GM18502 (cell line): Measurements from ENCODE around the gene MRPS5.

Experiments
- ATAC-seq: cut with Tn5 transposase; IDR thresholded peaks from one replicate; pipeline ENCODE4 v1.9.1; 2021; ENCODE audit warnings: mild to moderate bottlenecking; ENCODE audit not compliant: unreplicated experiment, poor library complexity

MRPS5 gene

GRCh38 chr2:95091885-95092555 lies 29.6 kb downstream of the MRPS5 start:
- no peak for ATAC-seq

- ATAC-seq = no peak
Measured at GRCh38 chr2:95087379-95087778, 34.2 kb downstream of the MRPS5 start.

- no peak for ATAC-seq
Measured at GRCh38 chr2:95086017-95086416, 35.6 kb downstream of the MRPS5 start.

- no peak for ATAC-seq
Measured at GRCh38 chr2:95082477-95082876, 39.1 kb downstream of the MRPS5 start.

- ATAC-seq = no peak
Measured at GRCh38 chr2:95079199-95079683, 42.4 kb downstream of the MRPS5 start.

GRCh38 chr2:95077861-95078603 lies 43.6 kb downstream of the MRPS5 start:
- no peak for ATAC-seq

- no peak for ATAC-seq
Measured at GRCh38 chr2:95077530-95077825, 44.1 kb downstream of the MRPS5 start.

GRCh38 chr2:95076705-95077529 lies 44.7 kb downstream of the MRPS5 start:
- ATAC-seq = peak; percentile 88

GRCh38 chr2:95075440-95076132 lies 46.0 kb downstream of the MRPS5 start:
- ATAC-seq = no peak

GRCh38 chr2:95074663-95075439 lies 46.8 kb downstream of the MRPS5 start:
- ATAC-seq = no peak

GRCh38 chr2:95073856-95074662 lies 47.5 kb downstream of the MRPS5 start:
- ATAC-seq = no peak

- no peak for ATAC-seq
Measured at GRCh38 chr2:95072424-95072823, 49.2 kb downstream of the MRPS5 start.

GRCh38 chr2:95071856-95072255 lies 49.8 kb downstream of the MRPS5 start:
- ATAC-seq = no peak

- no peak for ATAC-seq
Measured at GRCh38 chr2:95069465-95069864, 52.1 kb downstream of the MRPS5 start.

GRCh38 chr2:95068256-95068655 lies 53.4 kb downstream of the MRPS5 start:
- no peak for ATAC-seq

GRCh38 chr2:95063086-95063958 lies 58.3 kb downstream of the MRPS5 start:
- ATAC-seq = peak; percentile 90

- ATAC-seq = peak; percentile 37
Measured at GRCh38 chr2:95062242-95063085, 59.1 kb downstream of the MRPS5 start.
